Hepatocyte (in vitro differentiated cells): ENCODE measurements around the gene OR2H1. TPM values are rescaled to one million over a fixed set of nuclear protein-coding genes. Genes with fewer than 3 reads are reported as not detected.

Source experiments
- DNase-seq: peaks from one replicate; pipeline ENCODE4 v3.0.0-alpha.2; 2016; ENCODE audit warnings: low spot score
- H2AFZ ChIP-seq: fragments of 200-600 bp; sonication (generic); 2 replicates; pipeline ENCODE4 v1.6.0; 2016; ENCODE audit warnings: antibody characterized with exemption, mild to moderate bottlenecking
- H3K27ac ChIP-seq: fragments of 200-600 bp; sonication (generic); 2 replicates; pipeline ENCODE4 v1.5.1; 2016; ENCODE audit warnings: mild to moderate bottlenecking
- H3K27me3 ChIP-seq: fragments of 200-600 bp; sonication (generic); 2 replicates; pipeline ENCODE4 v1.6.1; 2016
- H3K36me3 ChIP-seq: fragments of 200-600 bp; sonication (generic); replicated peaks from 2 replicates; pipeline ENCODE4 v1.5.1; 2016; ENCODE audit warnings: low read depth; ENCODE audit not compliant: insufficient read depth
- H3K4me1 ChIP-seq: fragments of 200-600 bp; sonication (generic); 2 replicates; pipeline ENCODE4 v1.5.1; 2016; ENCODE audit warnings: mild to moderate bottlenecking, moderate library complexity; ENCODE audit not compliant: insufficient read depth
- H3K4me2 ChIP-seq: fragments of 200-600 bp; sonication (generic); 2 replicates; pipeline ENCODE4 v1.6.0; 2016
- H3K4me3 ChIP-seq: fragments of 200-600 bp; sonication (generic); 2 replicates; pipeline ENCODE4 v1.5.1; 2016; ENCODE audit warnings: mild to moderate bottlenecking
- H3K79me2 ChIP-seq: fragments of 200-600 bp; sonication (generic); 2 replicates; pipeline ENCODE4 v1.6.0; 2017; ENCODE audit warnings: mild to moderate bottlenecking
- H3K9me2 ChIP-seq: fragments of 200-600 bp; sonication (generic); replicated peaks from 2 replicates; pipeline ENCODE4 v1.6.0; 2017; ENCODE audit warnings: mild to moderate bottlenecking; ENCODE audit not compliant: insufficient read depth
- H3K9me3 ChIP-seq: fragments of 200-600 bp; sonication (generic); 2 replicates; pipeline ENCODE4 v1.5.1; 2016; ENCODE audit warnings: low read depth, mild to moderate bottlenecking
- H4K20me1 ChIP-seq: fragments of 200-600 bp; sonication (generic); 2 replicates; pipeline ENCODE4 v1.6.0; 2016; ENCODE audit warnings: mild to moderate bottlenecking; ENCODE audit not compliant: insufficient read depth, poor library complexity, severe bottlenecking
- CTCF ChIP-seq: fragments of 200-600 bp; sonication (generic); IDR thresholded peaks from 2 replicates; pipeline ENCODE4 v1.5.1; 2016; ENCODE audit warnings: antibody characterized with exemption, mild to moderate bottlenecking; ENCODE audit not compliant: poor library complexity
- EZH2 ChIP-seq: fragments of 200-600 bp; sonication (generic); IDR thresholded peaks from 2 replicates; pipeline ENCODE4 v1.6.1; 2016; ENCODE audit warnings: antibody characterized with exemption, mild to moderate bottlenecking, borderline replicate concordance
- EZH2phosphoT487 ChIP-seq: fragments of 200-600 bp; sonication (generic); IDR thresholded peaks from one replicate; pipeline ENCODE4 v1.6.1; 2018; ENCODE audit warnings: antibody characterized with exemption, mild to moderate bottlenecking, low read depth, moderate library complexity; ENCODE audit not compliant: unreplicated experiment, severe bottlenecking
- WGBS: methylation state at CpG from one replicate; pipeline ENCODE4 v1.1.6; 2016; ENCODE audit warnings: low lambda C conversion rate; ENCODE audit errors: missing lambda C conversion rate; 5-methylcytosine and 5-hydroxymethylcytosine counted together
- polyA plus RNA-seq: library from polyadenylated mRNA; unstranded; fragments of >200 nt; fragmentation: Nextera tagmentation; extraction: Ambion mirVana; gene quantifications from 2 replicates; pipeline ENCODE4 v1.2.1, GENCODE V29; 2016
- total RNA-seq: library from RNA; depleted of rRNA; stranded (reverse); fragments of >200 nt; gene quantifications from 2 replicates; pipeline ENCODE4 v1.2.3, GENCODE V29; 2014

OR2H1 gene
- total and polyA plus RNA-seq, 2 experiments from 2014 or later, result not detected

GRCh38 chr6:29496961-29497360 lies 40.0 kb downstream of the OR2H1 start:
- Histone ChIP-seq H3K27ac (no peak overlapping the region), H3K36me3 (no peaks in the 10 kb centered on the region), H3K27me3 (peaks cover 9% of the 10 kb centered on the region), H2AFZ (no peak overlapping the region), H3K4me3 (no peak overlapping the region), H3K9me3 (no peaks in the 10 kb centered on the region), H4K20me1 (no peaks in the 10 kb centered on the region), H3K4me2 (no peak overlapping the region), H3K4me1 (no peaks in the 10 kb centered on the region), H3K79me2 (no peaks in the 10 kb centered on the region), H3K9me2 (no peaks in the 10 kb centered on the region)
- no peak for DNase-seq
- WGBS, result 84% methylated on average over 4 of the region's 4 CpGs
- TF ChIP-seq CTCF (no peak), EZH2phosphoT487 (no peak), EZH2 (no peak)

DNA sequence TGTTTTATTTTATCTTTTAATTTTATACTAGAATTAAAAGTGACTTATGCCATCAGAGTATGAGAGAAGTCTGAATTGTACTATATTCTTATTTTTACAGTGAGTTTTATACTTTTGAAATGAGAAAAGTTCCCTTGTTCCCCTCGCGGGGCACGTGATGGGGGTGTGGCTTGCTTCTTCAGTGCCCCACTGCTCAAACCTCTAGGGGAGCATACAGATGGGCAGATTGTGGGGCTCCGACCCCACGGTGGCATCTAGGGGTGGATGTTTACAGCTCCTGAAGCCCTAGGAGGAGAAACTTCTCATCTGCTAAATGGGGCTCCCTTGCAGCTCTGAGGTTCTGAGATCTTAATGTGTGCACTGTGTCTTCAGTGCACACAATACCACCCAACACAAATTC lies 42.7 kb downstream of the OR2H1 start:
- H3K4me2 ChIP-seq, result no peak overlapping the region

DNA sequence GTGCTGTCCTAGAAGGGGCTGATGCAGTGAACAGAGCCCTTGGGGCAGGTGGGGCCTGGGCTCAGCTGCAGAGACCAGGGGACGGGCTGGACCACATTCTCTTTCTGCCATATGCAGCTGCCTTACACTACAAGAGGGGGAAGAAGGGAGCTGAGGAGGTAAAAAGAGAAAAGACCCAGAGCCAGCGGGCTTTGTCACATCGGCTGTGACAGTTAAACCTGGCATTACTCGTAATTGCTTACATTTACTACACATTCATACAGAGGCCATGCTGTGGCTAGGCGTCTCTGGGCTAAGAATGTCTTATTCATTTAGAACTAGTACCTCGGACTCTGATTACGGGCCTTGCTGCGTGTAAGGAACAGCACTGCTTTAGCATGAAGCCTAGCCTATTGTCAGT lies 43.6 kb downstream of the OR2H1 start:
- H3K4me1 ChIP-seq, result no peaks in the 10 kb centered on the region
- TF ChIP-seq CTCF (no peak), EZH2phosphoT487 (no peak), EZH2 (no peak)
- DNase-seq, result no peak
- no peaks in the 10 kb centered on the region for H3K79me2 ChIP-seq
- no peak overlapping the region for H3K27ac ChIP-seq
- no peaks in the 10 kb centered on the region for H4K20me1 ChIP-seq
- peaks cover 9% of the 10 kb centered on the region for H3K27me3 ChIP-seq
- WGBS, result 91% methylated on average over 8 of the region's 8 CpGs
- no peaks in the 10 kb centered on the region for H3K9me3 ChIP-seq
- H3K4me2 ChIP-seq, result no peak overlapping the region
- H3K4me3 ChIP-seq, result no peak overlapping the region
- no peaks in the 10 kb centered on the region for H3K36me3 ChIP-seq
- H3K9me2 ChIP-seq, result no peaks in the 10 kb centered on the region
- no peak overlapping the region for H2AFZ ChIP-seq

More for the DNA sequence above, 42.7 kb downstream of the OR2H1 start:
- H4K20me1 ChIP-seq, result no peaks in the 10 kb centered on the region
- no peaks in the 10 kb centered on the region for H3K9me2 ChIP-seq
- H3K36me3 ChIP-seq, result no peaks in the 10 kb centered on the region
- H3K4me1 ChIP-seq, result no peaks in the 10 kb centered on the region
- WGBS, result 93% methylated on average over 5 of the region's 5 CpGs
- H3K4me3 ChIP-seq, result no peak overlapping the region
- no peaks in the 10 kb centered on the region for H3K9me3 ChIP-seq
- no peak overlapping the region for H2AFZ ChIP-seq
- no peak for DNase-seq
- peaks cover 9% of the 10 kb centered on the region for H3K27me3 ChIP-seq
- H3K79me2 ChIP-seq, result no peaks in the 10 kb centered on the region
- H3K27ac ChIP-seq, result no peak overlapping the region
- TF ChIP-seq EZH2phosphoT487 (no peak), CTCF (no peak), EZH2 (no peak)

GRCh38 chr6:29501106-29501505 lies 44.2 kb downstream of the OR2H1 start:
- TF ChIP-seq EZH2 (no peak), CTCF (no peak), EZH2phosphoT487 (no peak)
- no peaks in the 10 kb centered on the region for H3K9me3 ChIP-seq
- no peaks in the 10 kb centered on the region for H3K36me3 ChIP-seq
- no peak overlapping the region for H3K4me2 ChIP-seq
- no peaks in the 10 kb centered on the region for H3K79me2 ChIP-seq
- H3K27me3 ChIP-seq, result peaks cover 9% of the 10 kb centered on the region
- no peak overlapping the region for H3K27ac ChIP-seq
- DNase-seq, result no peak
- H3K4me1 ChIP-seq, result no peaks in the 10 kb centered on the region
- H3K4me3 ChIP-seq, result no peak overlapping the region
- H2AFZ ChIP-seq, result no peak overlapping the region
- 88% methylated on average over 6 of the region's 6 CpGs for WGBS
- no peaks in the 10 kb centered on the region for H3K9me2 ChIP-seq
- no peaks in the 10 kb centered on the region for H4K20me1 ChIP-seq
